ENCODE results near the gene MVD. TPM values are rescaled to one million over a fixed set of nuclear protein-coding genes. Genes with fewer than 3 reads are reported as not detected.

MVD gene
- total RNA-seq, 2 donors from 2014 or later = 64.5 to 80.5 TPM

DNA sequence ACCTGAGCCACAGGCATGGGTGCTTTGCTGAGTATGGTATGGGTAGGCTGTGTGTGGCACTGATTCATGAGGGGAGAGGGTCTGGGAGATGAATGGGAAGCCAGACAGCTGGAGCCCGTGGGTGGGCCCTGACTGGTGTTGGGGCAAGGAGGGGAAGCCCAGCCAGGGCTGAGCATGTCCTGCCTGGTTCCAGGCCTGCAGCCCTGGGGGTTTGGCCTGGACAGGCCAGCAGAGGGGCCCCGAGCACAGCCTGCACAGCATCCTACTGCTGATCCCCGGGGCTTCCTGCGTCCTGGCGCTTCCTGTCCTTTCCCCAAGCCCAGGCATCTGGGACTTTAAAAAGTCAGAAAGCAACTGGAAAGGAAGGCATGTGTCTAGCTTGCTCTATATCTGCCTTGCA lies 4.6 kb upstream of the MVD start:
- Mint-ChIP-seq H3K9me3 (no peaks in the 10 kb centered on the region), H3K27me3 (ENCODE audit: low read depth) (no peaks in the 10 kb centered on the region), H3K4me3 (no peak overlapping the region), H3K27ac (no peak overlapping the region), H3K4me1 (ENCODE audit: low read depth) (peaks cover 10% of the 10 kb centered on the region), H3K36me3 (ENCODE audit: insufficient read depth in 2 of 2) (peaks cover 3 to 7% of the 10 kb centered on the region in 2 donors)
- DNase-seq = no peak
- no peak for ATAC-seq (replicated peaks in 1 of 2)

DNA sequence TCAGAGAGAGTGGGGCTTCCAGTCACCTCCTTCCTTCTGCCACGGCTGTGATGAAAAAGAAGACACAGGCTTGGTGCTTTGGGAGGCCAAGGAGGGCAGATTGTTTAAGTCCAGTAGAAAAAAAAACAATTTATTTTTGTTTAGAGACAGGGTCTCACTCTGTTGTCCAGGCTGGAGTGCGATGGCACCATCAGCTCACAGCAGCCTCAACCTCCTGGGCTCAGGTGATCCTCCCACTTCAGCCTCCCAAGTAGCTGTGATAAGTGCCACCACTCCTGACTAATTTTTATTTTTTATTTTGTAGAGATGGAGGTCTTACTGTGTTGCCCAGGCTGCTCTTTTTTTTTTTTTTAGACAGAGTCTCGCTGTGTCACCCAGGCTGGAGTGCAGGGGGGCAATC lies 2.7 kb upstream of the MVD start:
- ATAC-seq (replicated peaks in 1 of 2) = no peak
- Mint-ChIP-seq H3K27ac (no peak overlapping the region), H3K4me3 (no peak overlapping the region), H3K4me1 (ENCODE audit: low read depth) (peaks cover 24% of the 10 kb centered on the region), H3K27me3 (ENCODE audit: low read depth) (no peaks in the 10 kb centered on the region), H3K36me3 (ENCODE audit: insufficient read depth in 2 of 2) (peaks cover 3 to 11% of the 10 kb centered on the region in 2 donors), H3K9me3 (no peaks in the 10 kb centered on the region)
- DNase-seq = no peak

DNA sequence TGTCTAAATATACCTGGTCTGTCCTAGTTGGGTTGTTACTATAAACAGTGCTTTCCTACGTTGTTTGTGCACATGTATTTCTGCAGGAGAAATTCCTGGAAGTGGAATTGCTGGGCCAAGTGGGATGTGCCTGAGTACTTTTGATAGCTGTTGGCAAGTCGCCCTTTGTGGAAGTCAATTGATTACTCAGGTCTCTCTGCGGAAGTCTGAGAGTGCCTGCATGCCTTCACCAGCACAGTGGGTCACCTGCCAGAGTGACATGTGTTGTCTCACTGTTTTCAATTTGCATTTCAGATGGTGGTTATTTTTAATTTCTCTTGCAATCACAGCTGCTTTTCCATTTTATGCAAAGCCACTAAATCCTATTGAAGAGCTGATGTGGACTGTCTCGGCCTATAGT lies 2.3 kb upstream of the MVD start:
- no peak overlapping the region for H3K27ac Mint-ChIP-seq
- ATAC-seq (replicated peaks in 1 of 2) (no peak), DNase-seq (no peak)
- H3K36me3 Mint-ChIP-seq (ENCODE audit: insufficient read depth in 2 of 2) = peaks cover 3 to 11% of the 10 kb centered on the region in 2 donors
- peak overlapping the region; percentile 39 to 43 for H3K4me3 Mint-ChIP-seq
- H3K9me3 Mint-ChIP-seq = no peaks in the 10 kb centered on the region
- no peaks in the 10 kb centered on the region for H3K27me3 Mint-ChIP-seq (ENCODE audit: low read depth)
- peaks cover 24% of the 10 kb centered on the region for H3K4me1 Mint-ChIP-seq (ENCODE audit: low read depth)

DNA sequence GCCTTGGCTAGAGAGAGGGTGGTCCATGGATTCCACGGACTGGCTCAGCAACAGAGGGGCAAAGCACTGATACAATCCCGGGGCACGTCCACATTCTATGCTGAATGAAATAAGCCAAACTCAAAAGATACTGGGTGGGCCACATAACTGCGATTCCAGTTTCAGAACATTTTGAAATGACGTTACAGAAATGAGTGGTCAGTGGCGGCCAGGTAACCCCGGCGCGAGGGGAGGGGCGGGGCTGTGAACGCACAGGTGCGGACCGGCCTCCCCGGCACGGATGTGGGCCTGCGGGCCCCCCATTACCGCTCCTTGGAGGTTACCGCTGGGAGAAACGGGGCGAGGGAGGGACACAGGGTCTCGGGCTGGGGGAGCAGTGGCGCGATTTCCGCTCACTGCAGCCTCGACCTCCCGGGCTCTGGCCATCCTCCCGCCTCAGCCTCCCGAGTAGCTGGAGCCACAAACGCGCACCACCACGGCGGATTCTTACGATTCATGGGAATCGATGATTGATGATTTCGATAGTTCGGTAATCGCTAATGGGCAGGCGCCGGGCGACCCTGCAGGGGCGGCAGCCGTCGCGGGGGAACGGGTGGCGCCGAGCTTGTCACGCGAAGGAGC lies 559 bp downstream of the MVD start:
- no peaks in the 10 kb centered on the region for H3K9me3 Mint-ChIP-seq
- H3K27me3 Mint-ChIP-seq (ENCODE audit: low read depth) = no peaks in the 10 kb centered on the region
- H3K4me3 Mint-ChIP-seq = peak overlapping the region; percentile 87 to 99
- peak in 1 of 2 donors; percentile 11 for ATAC-seq (replicated peaks in 1 of 2)
- peaks cover 21% of the 10 kb centered on the region for H3K4me1 Mint-ChIP-seq (ENCODE audit: low read depth)
- H3K36me3 Mint-ChIP-seq (ENCODE audit: insufficient read depth in 2 of 2) = peaks cover 1 to 3% of the 10 kb centered on the region in 2 donors
- DNase-seq = peak in 1 of 2 donors; percentile 38
- peak overlapping the region; percentile 93 for H3K27ac Mint-ChIP-seq

DNA sequence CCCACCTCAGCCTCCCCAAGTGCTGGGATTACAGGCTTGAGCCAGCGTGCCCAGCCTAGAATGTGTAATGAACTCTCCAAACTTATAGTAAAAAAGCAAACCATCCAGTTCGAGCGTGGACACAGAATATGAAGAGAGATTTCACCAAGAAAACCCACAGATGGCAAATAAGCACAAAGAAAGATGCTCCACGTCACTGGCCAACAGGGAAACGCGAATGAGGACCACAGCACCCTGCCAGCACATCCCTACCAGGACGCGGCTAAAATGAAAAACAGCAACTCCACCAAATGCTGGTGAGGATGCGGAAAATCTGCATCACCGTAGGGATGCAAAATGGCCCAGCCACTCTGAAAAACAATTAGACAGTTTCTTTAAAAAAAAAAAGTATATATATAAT lies 1.4 kb downstream of the MVD start:
- H3K27ac Mint-ChIP-seq = peak overlapping the region; percentile 54
- H3K4me3 Mint-ChIP-seq = peak overlapping the region; percentile 87 to 99
- no peak for ATAC-seq (replicated peaks in 1 of 2)
- no peak for DNase-seq
- H3K4me1 Mint-ChIP-seq (ENCODE audit: low read depth) = peaks cover 18% of the 10 kb centered on the region
- no peaks in the 10 kb centered on the region for H3K9me3 Mint-ChIP-seq
- H3K36me3 Mint-ChIP-seq (ENCODE audit: insufficient read depth in 2 of 2) = peaks cover 1 to 3% of the 10 kb centered on the region in 2 donors
- H3K27me3 Mint-ChIP-seq (ENCODE audit: low read depth) = no peaks in the 10 kb centered on the region

DNA sequence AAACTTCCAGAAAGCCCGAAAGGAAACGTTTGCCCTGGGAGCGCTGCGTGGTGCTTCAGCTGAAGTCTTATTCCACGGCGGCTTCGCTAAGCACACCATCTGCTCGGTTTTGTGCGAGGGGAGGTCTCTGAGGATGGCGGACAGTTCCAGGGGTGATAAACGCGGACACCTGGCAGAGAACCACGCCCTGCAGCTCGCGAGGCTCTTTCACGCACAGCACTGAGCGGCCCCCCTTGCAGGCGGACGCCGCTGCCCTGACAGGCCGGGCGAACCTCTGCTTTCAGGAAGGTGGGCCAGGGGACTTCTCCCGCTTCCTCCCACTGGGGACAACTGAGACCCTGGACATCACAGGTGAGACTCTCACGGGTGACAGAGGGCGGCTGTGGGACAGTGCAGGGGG lies 3.7 kb downstream of the MVD start:
- H3K27me3 Mint-ChIP-seq (ENCODE audit: low read depth) = no peaks in the 10 kb centered on the region
- H3K4me3 Mint-ChIP-seq = no peak overlapping the region
- peaks cover 3 to 6% of the 10 kb centered on the region in 2 donors for H3K36me3 Mint-ChIP-seq (ENCODE audit: insufficient read depth in 2 of 2)
- peaks cover 16% of the 10 kb centered on the region for H3K4me1 Mint-ChIP-seq (ENCODE audit: low read depth)
- ATAC-seq (replicated peaks in 1 of 2) (no peak), DNase-seq (no peak)
- H3K9me3 Mint-ChIP-seq = no peaks in the 10 kb centered on the region
- no peak overlapping the region for H3K27ac Mint-ChIP-seq

DNA sequence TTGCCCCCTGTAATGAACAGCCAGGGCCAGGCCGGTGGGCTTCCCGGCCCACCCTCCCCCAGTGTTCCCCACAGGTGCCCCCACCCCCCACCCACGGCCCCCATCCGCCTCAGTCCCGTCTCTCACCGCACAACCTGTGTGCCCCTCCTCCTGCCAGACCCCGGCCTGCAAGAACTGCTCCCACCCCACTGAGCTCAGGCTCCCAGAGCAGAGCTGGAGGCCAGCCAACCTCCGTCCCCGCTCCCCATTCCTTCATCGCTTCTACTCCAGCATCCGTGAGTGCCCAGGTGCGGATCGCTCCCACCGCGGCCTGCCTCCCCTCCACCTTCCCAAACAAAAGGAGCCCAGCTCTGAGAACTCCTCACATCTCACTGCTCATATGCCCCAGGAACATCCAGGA lies 4.2 kb downstream of the MVD start:
- DNase-seq = no peak
- Mint-ChIP-seq H3K4me3 (no peak overlapping the region), H3K36me3 (ENCODE audit: insufficient read depth in 2 of 2) (peaks cover 3 to 6% of the 10 kb centered on the region in 2 donors), H3K9me3 (no peaks in the 10 kb centered on the region), H3K27ac (no peak overlapping the region), H3K4me1 (ENCODE audit: low read depth) (peaks cover 14% of the 10 kb centered on the region), H3K27me3 (ENCODE audit: low read depth) (no peaks in the 10 kb centered on the region)
- no peak for ATAC-seq (replicated peaks in 1 of 2)

DNA sequence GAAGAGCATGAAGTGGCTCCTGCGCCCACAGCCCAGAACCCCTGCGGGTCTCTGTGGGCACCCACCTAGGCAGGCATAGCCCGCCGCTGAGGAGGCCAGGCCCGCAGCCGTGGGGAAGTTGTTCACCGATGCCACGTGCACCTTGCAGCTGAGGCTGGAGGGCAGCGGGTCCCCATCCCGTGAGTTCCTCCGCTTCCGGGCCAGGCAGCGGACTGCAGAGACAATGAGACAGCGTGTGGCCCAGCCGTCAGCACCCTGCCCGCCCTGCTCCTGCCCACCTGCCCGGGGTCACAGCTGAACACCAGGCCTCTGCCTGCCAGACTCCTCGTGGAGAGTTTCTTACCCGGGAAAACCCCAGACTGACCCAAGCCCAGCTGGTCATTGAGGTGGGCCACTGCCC lies 5.5 kb downstream of the MVD start:
- H3K27me3 Mint-ChIP-seq (ENCODE audit: low read depth) = no peaks in the 10 kb centered on the region
- H3K27ac Mint-ChIP-seq = no peak overlapping the region
- H3K4me1 Mint-ChIP-seq (ENCODE audit: low read depth) = peaks cover 14% of the 10 kb centered on the region
- no peak for ATAC-seq (replicated peaks in 1 of 2)
- DNase-seq = no peak
- H3K4me3 Mint-ChIP-seq = no peak overlapping the region
- peaks cover 4 to 5% of the 10 kb centered on the region in 2 donors for H3K36me3 Mint-ChIP-seq (ENCODE audit: insufficient read depth in 2 of 2)
- no peaks in the 10 kb centered on the region for H3K9me3 Mint-ChIP-seq

DNA sequence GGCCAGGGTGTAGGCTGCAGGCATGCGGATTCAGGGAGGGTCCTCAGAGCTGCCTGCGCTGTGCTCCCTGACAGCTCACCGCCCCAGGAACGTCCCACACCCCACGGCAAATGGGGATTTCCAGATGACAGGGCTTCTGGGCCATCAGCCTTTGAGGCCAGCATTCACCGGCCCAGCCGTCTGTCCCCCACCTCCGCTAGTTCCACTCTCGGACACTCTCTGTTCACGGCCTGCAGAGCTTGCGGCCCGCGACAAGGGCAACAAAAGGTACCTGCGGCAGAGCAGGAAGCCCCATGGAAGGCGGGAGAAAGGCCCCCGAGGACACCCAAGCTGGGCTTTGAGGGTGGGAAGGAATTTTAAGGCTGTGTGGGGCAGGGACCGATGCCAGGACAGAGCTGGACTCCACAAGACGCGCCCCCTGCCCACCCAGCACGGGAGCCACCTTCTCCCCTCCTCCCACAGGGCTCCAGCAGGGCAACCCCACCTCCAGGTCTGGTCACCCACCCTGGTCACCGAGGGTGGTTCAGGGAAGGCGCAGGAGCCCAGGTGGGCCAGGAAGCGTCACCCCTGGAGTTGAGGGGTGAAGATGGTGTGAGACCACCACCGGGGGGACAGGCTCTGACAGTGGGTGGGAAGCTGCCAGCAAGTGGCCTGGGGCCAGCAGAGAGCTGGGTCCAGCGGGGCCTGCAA lies 6.5 kb downstream of the MVD start:
- DNase-seq = no peak
- H3K27me3 Mint-ChIP-seq (ENCODE audit: low read depth) = no peaks in the 10 kb centered on the region
- no peak for ATAC-seq (replicated peaks in 1 of 2)
- H3K4me1 Mint-ChIP-seq (ENCODE audit: low read depth) = peaks cover 9% of the 10 kb centered on the region
- H3K4me3 Mint-ChIP-seq = no peak overlapping the region
- H3K27ac Mint-ChIP-seq = no peak overlapping the region
- H3K9me3 Mint-ChIP-seq = no peaks in the 10 kb centered on the region
- H3K36me3 Mint-ChIP-seq (ENCODE audit: insufficient read depth in 2 of 2) = peaks cover 2 to 4% of the 10 kb centered on the region in 2 donors

DNA sequence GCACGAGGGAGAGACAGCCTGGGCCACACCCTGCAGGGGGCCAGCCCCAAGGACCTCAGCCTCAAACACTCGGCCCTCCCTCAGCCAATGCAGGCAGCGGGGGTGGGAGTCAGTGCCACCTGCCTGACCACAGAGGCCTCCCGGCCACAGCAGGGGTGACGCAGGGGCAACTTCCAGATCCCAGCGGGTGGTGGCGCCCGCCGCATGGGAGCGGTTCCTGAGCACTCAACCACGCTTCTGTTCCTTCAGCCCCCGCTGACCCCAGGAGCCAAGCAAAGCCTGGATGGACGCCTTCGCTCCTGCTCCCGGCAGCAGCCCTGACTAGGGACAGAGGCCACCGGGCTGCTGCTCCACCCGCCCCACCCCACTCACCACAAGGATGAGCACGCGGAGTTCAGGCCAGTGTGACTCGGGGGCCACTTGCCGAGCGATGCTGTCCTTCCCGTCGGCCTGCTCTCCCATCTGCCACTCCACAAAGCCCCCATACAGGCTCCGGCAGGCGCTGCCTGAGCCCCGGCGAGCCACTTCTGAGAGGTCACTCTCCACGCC lies 7.1 kb downstream of the MVD start:
- no peak for DNase-seq
- no peaks in the 10 kb centered on the region for H3K9me3 Mint-ChIP-seq
- no peak overlapping the region for H3K4me3 Mint-ChIP-seq

DNA sequence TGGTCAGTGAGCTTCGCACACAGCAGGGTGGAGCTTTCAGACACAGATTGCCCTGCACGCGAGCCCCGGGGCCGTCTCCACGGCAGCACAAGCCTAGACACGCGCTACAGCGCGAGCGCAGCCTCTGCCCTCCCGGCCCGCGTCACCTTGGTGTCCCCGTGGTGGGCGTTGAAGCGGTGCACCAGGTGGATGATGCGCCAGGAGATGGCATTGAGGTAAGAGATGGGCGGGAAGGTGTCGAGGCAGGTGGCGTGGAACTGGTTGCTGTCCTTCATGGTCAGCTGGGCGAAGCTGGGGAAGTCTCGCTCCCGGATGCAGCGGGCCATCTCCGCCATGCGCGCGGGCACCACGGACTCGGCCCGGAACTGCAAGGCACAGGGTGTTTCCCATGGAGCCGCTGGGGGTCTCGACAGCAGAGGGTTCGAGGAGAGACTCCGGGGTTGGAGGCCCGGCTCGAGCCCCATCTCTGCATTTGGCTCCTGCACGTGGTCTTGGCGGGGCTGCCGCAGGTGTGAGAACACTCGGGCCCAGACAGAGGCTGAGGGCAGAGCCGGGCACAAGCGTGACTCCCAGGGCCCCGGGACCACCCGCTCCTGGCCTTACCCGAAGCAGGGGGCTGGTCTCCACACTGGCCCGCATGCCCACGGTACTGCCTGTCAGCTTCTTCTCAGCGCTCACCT lies 7.7 kb downstream of the MVD start:
- Mint-ChIP-seq H3K27ac (no peak overlapping the region), H3K27me3 (ENCODE audit: low read depth) (no peaks in the 10 kb centered on the region), H3K4me3 (no peak overlapping the region), H3K4me1 (ENCODE audit: low read depth) (peaks cover 7% of the 10 kb centered on the region), H3K9me3 (no peaks in the 10 kb centered on the region), H3K36me3 (ENCODE audit: insufficient read depth in 2 of 2) (peaks cover 3 to 4% of the 10 kb centered on the region in 2 donors)
- no peak for ATAC-seq (replicated peaks in 1 of 2)
- no peak for DNase-seq

More for the DNA sequence above, 7.1 kb downstream of the MVD start:
- no peaks in the 10 kb centered on the region for H3K27me3 Mint-ChIP-seq (ENCODE audit: low read depth)
- H3K27ac Mint-ChIP-seq = no peak overlapping the region
- no peak for ATAC-seq (replicated peaks in 1 of 2)
- H3K4me1 Mint-ChIP-seq (ENCODE audit: low read depth) = peaks cover 7% of the 10 kb centered on the region
- peaks cover 2 to 4% of the 10 kb centered on the region in 2 donors for H3K36me3 Mint-ChIP-seq (ENCODE audit: insufficient read depth in 2 of 2)

DNA sequence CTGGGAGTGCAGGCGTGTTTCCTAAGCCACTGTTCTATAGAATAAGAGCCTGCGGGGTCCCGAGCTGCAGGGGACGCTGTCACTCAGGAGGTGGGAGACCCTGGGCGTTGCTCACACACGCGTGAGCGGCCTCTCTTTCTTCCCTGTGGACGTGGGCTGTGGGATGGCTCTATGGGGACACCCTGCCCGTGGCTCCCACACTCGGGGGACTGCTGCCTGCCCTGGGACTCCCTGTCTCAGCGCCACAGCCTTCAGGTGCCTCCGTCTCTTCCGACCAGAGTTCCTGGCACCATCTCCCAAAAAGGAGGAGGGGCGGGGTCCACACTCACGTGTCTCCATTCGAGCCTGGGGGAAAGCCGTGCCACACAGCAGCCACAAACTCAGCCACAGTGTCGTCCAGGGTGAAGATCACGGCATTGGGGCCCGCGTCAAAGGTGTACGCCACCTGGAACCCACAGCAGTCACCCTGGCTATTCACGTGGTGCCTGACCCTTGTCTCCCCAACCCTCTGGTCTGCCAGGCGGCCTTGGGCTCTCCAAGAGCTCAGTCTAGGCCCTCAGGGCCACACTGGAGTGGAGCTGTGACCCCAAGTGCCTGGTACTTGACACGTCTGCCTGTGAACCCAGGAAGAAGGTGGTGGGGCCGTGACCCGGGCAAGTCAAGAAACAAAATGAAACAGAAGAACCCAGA lies 8.4 kb downstream of the MVD start:
- Mint-ChIP-seq H3K4me3 (no peak overlapping the region), H3K4me1 (ENCODE audit: low read depth) (peaks cover 8% of the 10 kb centered on the region), H3K27ac (no peak overlapping the region), H3K27me3 (ENCODE audit: low read depth) (no peaks in the 10 kb centered on the region), H3K9me3 (no peaks in the 10 kb centered on the region), H3K36me3 (ENCODE audit: insufficient read depth in 2 of 2) (peaks cover 4 to 5% of the 10 kb centered on the region in 2 donors)
- ATAC-seq (replicated peaks in 1 of 2) (no peak), DNase-seq (no peak)

Data from activated T-cell treated with anti-CD3 and anti-CD28 coated beads, Interleukin-2, amount 50 U/mL, for 72 hours (primary cell).